HepG2 (cell line): ENCODE data around the gene HHIPL1. TPM values are rescaled to one million over a fixed set of nuclear protein-coding genes. Genes with fewer than 3 reads are reported as not detected.

Experiments
- ATAC-seq: fragments of 200-7000 bp; cut with Tn5 transposase; 3 replicates; pipeline ENCODE4 v1.9.1; 2020; ENCODE audit warnings: mild to moderate bottlenecking, moderate library complexity
- BruUV-seq: library from RNA; stranded (reverse); fragments of 400-500 nt; replicated peaks from 2 replicates; lab custom pipeline; 2021; lab: Mats Ljungman, UMichigan
- CTCF ChIA-PET: fragments of 300-600 bp; formaldehyde crosslinking; extraction: SDS; loops from one replicate; lab custom pipeline; 2021; ENCODE audit warnings: low total read pairs, inconsistent platforms, low intra/inter-chr PET ratio; lab: Yijun Ruan, JAX
- POLR2A ChIA-PET: fragments of 350-600 bp; sonication (Branson Sonifier 250); formaldehyde crosslinking; loops from one replicate; lab custom pipeline; 2020; ENCODE audit warnings: antibody characterized with exemption, inconsistent platforms; lab: Yijun Ruan, JAX
- DNase-seq: peaks from one replicate; pipeline ENCODE4 v3.0.0-alpha.2; 2015; ENCODE audit warnings: low spot score
- FAIRE-seq: peaks from 3 replicates; lab custom pipeline; 2011; peaks lifted over from hg19 to GRCh38; lab: Jason Lieb, UNC
- H2AFZ ChIP-seq: one replicate; pipeline ENCODE4 v1.6.1; 2011; ENCODE audit warnings: low read length, inconsistent platforms
- H3K27ac ChIP-seq: fragments of 300-600 bp; 3 replicates; pipeline ENCODE4 v1.8.0; 2011; ENCODE audit warnings: mixed run types, mild to moderate bottlenecking, mixed read lengths, low read length, inconsistent platforms; ENCODE audit not compliant: insufficient read depth; ENCODE audit errors: extremely low read length
- H3K27me3 ChIP-seq, 2 experiments: fragments of 200-600 bp in 1 of 2; 2 replicates in 1 of 2; 3 replicates in 1 of 2; pipeline versions ENCODE4 v1.6.0 to v1.8.0; 2011; ENCODE audit warnings: low read length in 2 of 2, mild to moderate bottlenecking in 2 of 2, moderate library complexity in 2 of 2, inconsistent platforms in 1 of 2; ENCODE audit not compliant: insufficient read depth in 2 of 2, control insufficient read depth in 1 of 2
- H3K36me3 ChIP-seq, 2 experiments: fragments of 200-600 bp in 1 of 2; replicated peaks in 1 of 2; 2 replicates in 1 of 2; 3 replicates in 1 of 2; pipeline versions ENCODE4 v1.5.1 to v1.8.0; 2011; ENCODE audit warnings: low read length in 2 of 2, inconsistent platforms in 1 of 2; ENCODE audit not compliant: insufficient read depth in 2 of 2, control insufficient read depth in 1 of 2
- H3K4me1 ChIP-seq: 2 replicates; pipeline ENCODE4 v1.5.1; 2012; ENCODE audit warnings: low read length, inconsistent platforms; ENCODE audit not compliant: insufficient read depth
- H3K4me2 ChIP-seq: 2 replicates; pipeline ENCODE4 v1.6.0; 2011; ENCODE audit warnings: low read depth, low read length, inconsistent platforms
- H3K4me3 ChIP-seq, 3 experiments: fragments of 200-600 bp in 1 of 3; sonication (generic), shearing (Covaris generic) in 1 of 3; replicated peaks in 1 of 3; 2 replicates each; pipeline ENCODE4 v1.5.1; 2011 to 2016; ENCODE audit warnings: low read length in 3 of 3, inconsistent platforms in 2 of 3, low read depth in 2 of 3, mild to moderate bottlenecking in 2 of 3, control low read depth in 1 of 3, mixed read lengths in 1 of 3; ENCODE audit not compliant: insufficient read depth in 1 of 3
- H3K79me2 ChIP-seq: one replicate; pipeline ENCODE4 v1.6.1; 2011; ENCODE audit warnings: low read length, inconsistent platforms; ENCODE audit not compliant: insufficient read depth
- H3K9ac ChIP-seq: 2 replicates; pipeline ENCODE4 v1.6.0; 2011; ENCODE audit warnings: mild to moderate bottlenecking, low read depth, low read length, inconsistent platforms; ENCODE audit not compliant: insufficient read depth
- H3K9me3 ChIP-seq: 2 replicates; pipeline ENCODE4 v1.5.1; 2012; ENCODE audit warnings: mild to moderate bottlenecking, low read length
- H4K20me1 ChIP-seq: 2 replicates; pipeline ENCODE4 v1.6.0; 2011; ENCODE audit warnings: inconsistent platforms, mild to moderate bottlenecking, low read length, moderate library complexity; ENCODE audit not compliant: insufficient read depth
- BRF2 ChIP-seq: sonication (generic); formaldehyde crosslinking; IDR thresholded peaks from 2 replicates; pipeline ENCODE4 v1.8.1; 2022; ENCODE audit warnings: mild to moderate bottlenecking, missing genetic modification reagents
- CHD4 ChIP-seq: fragments of 200-600 bp; sonication (generic); IDR thresholded peaks from 2 replicates; pipeline ENCODE4 v1.7.0; 2017; ENCODE audit warnings: mild to moderate bottlenecking, low read length, borderline replicate concordance
- GMEB2 ChIP-seq: IDR thresholded peaks from 2 replicates; pipeline ENCODE4 v1.6.1; 2016; ENCODE audit warnings: missing biosample characterization, missing genetic modification reagents, low read depth
- HES4 ChIP-seq: sonication (generic); formaldehyde crosslinking; IDR thresholded peaks from 2 replicates; pipeline ENCODE4 v1.9.0; 2021; ENCODE audit warnings: mild to moderate bottlenecking, missing genetic modification reagents, borderline replicate concordance
- RBAK ChIP-seq: sonication (generic); formaldehyde crosslinking; IDR thresholded peaks from 2 replicates; pipeline ENCODE4 v1.5.1; 2020; ENCODE audit warnings: mild to moderate bottlenecking, missing genetic modification reagents
- RFX5 ChIP-seq: IDR thresholded peaks from 2 replicates; pipeline ENCODE4 v1.6.1; 2011; ENCODE audit warnings: low read depth, low read length, improper control_type of control experiment
- RNF219 ChIP-seq: sonication (generic); formaldehyde crosslinking; IDR thresholded peaks from 2 replicates; pipeline ENCODE4 v1.5.0; 2020; ENCODE audit warnings: mild to moderate bottlenecking, missing genetic modification reagents
- TARDBP ChIP-seq: sonication (generic); formaldehyde crosslinking; IDR thresholded peaks from 2 replicates; pipeline ENCODE4 v1.8.0; 2022; ENCODE audit warnings: mild to moderate bottlenecking, missing genetic modification reagents
- TBX2 ChIP-seq: sonication (generic); formaldehyde crosslinking; IDR thresholded peaks from 2 replicates; pipeline ENCODE4 v1.5.0; 2020; ENCODE audit warnings: missing genetic modification reagents, mild to moderate bottlenecking, borderline replicate concordance
- TMF1 ChIP-seq: sonication (generic); formaldehyde crosslinking; IDR thresholded peaks from 2 replicates; pipeline ENCODE4 v1.8.1; 2022; ENCODE audit warnings: low read depth, missing genetic modification reagents
- ZNF136 ChIP-seq: sonication (generic); formaldehyde crosslinking; IDR thresholded peaks from 2 replicates; pipeline ENCODE4 v1.8.1; 2022; ENCODE audit warnings: low read depth, mild to moderate bottlenecking, moderate library complexity, missing genetic modification reagents
- ZNF263 ChIP-seq: sonication (generic); formaldehyde crosslinking; IDR thresholded peaks from 2 replicates; pipeline ENCODE4 v1.4.0; 2020; ENCODE audit warnings: missing genetic modification reagents
- ZNF354B ChIP-seq: sonication (generic); formaldehyde crosslinking; IDR thresholded peaks from 2 replicates; pipeline ENCODE4 v1.8.0; 2022; ENCODE audit warnings: mild to moderate bottlenecking, missing genetic modification reagents
- ZNF740 ChIP-seq: sonication (generic); formaldehyde crosslinking; IDR thresholded peaks from 2 replicates; pipeline ENCODE4 v1.4.0; 2020; ENCODE audit warnings: missing genetic modification reagents
- ZNF770 ChIP-seq: sonication (generic); formaldehyde crosslinking; IDR thresholded peaks from 2 replicates; pipeline ENCODE4 v1.5.0; 2020; ENCODE audit warnings: mild to moderate bottlenecking, missing genetic modification reagents
- ZNF776 ChIP-seq: sonication (generic); formaldehyde crosslinking; IDR thresholded peaks from 2 replicates; pipeline ENCODE4 v1.4.0; 2020; ENCODE audit warnings: mild to moderate bottlenecking, missing genetic modification reagents
- ZNF780A ChIP-seq: sonication (generic); formaldehyde crosslinking; IDR thresholded peaks from 2 replicates; pipeline ENCODE4 v1.8.0; 2022; ENCODE audit warnings: mild to moderate bottlenecking, missing genetic modification reagents, moderate library complexity
- WGBS: methylation state at CpG from one replicate; pipeline ENCODE4 v1.1.6; 2017; ENCODE audit warnings: low lambda C conversion rate; 5-methylcytosine and 5-hydroxymethylcytosine counted together
- in situ Hi-C: cut with HindIII; loops from 2 replicates; pipeline ENCODE4 v1.10.0; 2017; ENCODE audit warnings: low pct_unique_long_range_greater_than_20kb; ENCODE audit not compliant: extremely low pct_ligation_motif_present
- intact Hi-C: fragments of 100-400 bp; cut with micrococcal nuclease; formaldehyde crosslinking; loops from one replicate; pipeline ENCODE4 v1.10.0; 2022; ENCODE audit not compliant: unreplicated experiment
- polyA plus RNA-seq, 8 experiments: library from polyadenylated mRNA; depleted of rRNA in 3 of 8; stranded (reverse) in 7 of 8; unstranded in 1 of 8; fragments of >200 nt; fragmentation: Illumina TruSeq in 4 of 8; extraction: Trizol in 4 of 8; gene quantifications; 2 replicates each; pipeline versions ENCODE4 v1.2.1 to v1.2.3, GENCODE V29; 2011 to 2016; ENCODE audit warnings: low read depth in 4 of 8, missing spikeins in 1 of 8, mixed read lengths in 1 of 8; ENCODE audit not compliant: insufficient read depth in 1 of 8
- total RNA-seq, 5 experiments: library from RNA; depleted of rRNA; stranded (reverse); fragments of >200 nt; fragmentation: Illumina TruSeq; extraction: Trizol; gene quantifications; 2 replicates each; pipeline ENCODE4 v1.2.3, GENCODE V29; 2016; ENCODE audit warnings: low read depth in 1 of 5

HHIPL1 gene
- total and polyA plus RNA-seq, 2 of the 13 experiments (the other 11 are each of a cell fraction or from before 2014, with no cell fraction given), result not detected

GRCh38 chr14:99698642-99699041 lies 53.7 kb downstream of the HHIPL1 start:
- TF ChIP-seq RBAK (CRISPR knock-in tag) (no peak), ZNF263 (CRISPR knock-in tag) (no peak), RNF219 (CRISPR knock-in tag) (no peak), ZNF354B (no peak), TBX2 (CRISPR knock-in tag) (no peak), TMF1 (CRISPR knock-in tag) (no peak), ZNF770 (no peak), ZNF776 (no peak), ZNF740 (CRISPR knock-in tag) (no peak), TARDBP (CRISPR knock-in tag) (no peak), CHD4 (no peak), ZNF136 (CRISPR knock-in tag) (no peak), RFX5 (no peak), BRF2 (CRISPR knock-in tag) (no peak), GMEB2 (CRISPR knock-in tag) (no peak), HES4 (CRISPR knock-in tag) (no peak), ZNF780A (no peak)
- intact Hi-C loops (no loop called here), in situ Hi-C loops (no loop called here)
- no peaks in the 10 kb centered on the region for H4K20me1 ChIP-seq
- H2AFZ ChIP-seq, result no peak overlapping the region
- CTCF ChIA-PET, result no interaction called here
- no peaks in the 10 kb centered on the region for H3K4me1 ChIP-seq
- no peak overlapping the region for H3K27ac ChIP-seq
- no peaks in the 10 kb centered on the region for H3K27me3 ChIP-seq
- H3K9ac ChIP-seq, result no peak overlapping the region
- ATAC-seq (no peak), DNase-seq (no peak), FAIRE-seq (no peak)
- POLR2A ChIA-PET, result no interaction called here
- no peaks in the 10 kb centered on the region for H3K79me2 ChIP-seq
- 10% methylated on average over 3 of the region's 5 CpGs for WGBS
- H3K36me3 ChIP-seq, result no peaks in the 10 kb centered on the region
- no peak overlapping the region for H3K4me3 ChIP-seq
- H3K9me3 ChIP-seq, result peaks cover 9% of the 10 kb centered on the region
- no peak overlapping the region for H3K4me2 ChIP-seq
- BruUV-seq, result no TSS peak
